IPS-15b (cell line): ENCODE data around the gene ARL14EPL.
"Not testable (repeated sequence)": the region's sequence is repeated elsewhere in the genome, so short reads cannot be mapped to it uniquely, and the experiment has no call there.

ENCODE experiments used
- H3K27me3 ChIP-seq: one replicate; pipeline ENCODE4 v1.6.1; 2013; ENCODE audit warnings: low read length; ENCODE audit not compliant: control insufficient read depth, insufficient read depth
- H3K36me3 ChIP-seq: one replicate; pipeline ENCODE4 v1.6.1; 2013; ENCODE audit warnings: low read length; ENCODE audit not compliant: control insufficient read depth, insufficient read depth
- H3K4me1 ChIP-seq: one replicate; pipeline ENCODE4 v1.6.1; 2013; ENCODE audit warnings: mild to moderate bottlenecking, low read length; ENCODE audit not compliant: control insufficient read depth, insufficient read depth
- H3K4me3 ChIP-seq: one replicate; pipeline ENCODE4 v1.5.1; 2013; ENCODE audit warnings: low read depth, low read length
- H3K9ac ChIP-seq: one replicate; pipeline ENCODE4 v1.6.1; 2013; ENCODE audit warnings: low read depth, mild to moderate bottlenecking, low read length
- H3K9me3 ChIP-seq: one replicate; pipeline ENCODE4 v1.6.1; 2013; ENCODE audit warnings: mild to moderate bottlenecking, low read length; ENCODE audit not compliant: control insufficient read depth, insufficient read depth

Gene ARL14EPL

DNA sequence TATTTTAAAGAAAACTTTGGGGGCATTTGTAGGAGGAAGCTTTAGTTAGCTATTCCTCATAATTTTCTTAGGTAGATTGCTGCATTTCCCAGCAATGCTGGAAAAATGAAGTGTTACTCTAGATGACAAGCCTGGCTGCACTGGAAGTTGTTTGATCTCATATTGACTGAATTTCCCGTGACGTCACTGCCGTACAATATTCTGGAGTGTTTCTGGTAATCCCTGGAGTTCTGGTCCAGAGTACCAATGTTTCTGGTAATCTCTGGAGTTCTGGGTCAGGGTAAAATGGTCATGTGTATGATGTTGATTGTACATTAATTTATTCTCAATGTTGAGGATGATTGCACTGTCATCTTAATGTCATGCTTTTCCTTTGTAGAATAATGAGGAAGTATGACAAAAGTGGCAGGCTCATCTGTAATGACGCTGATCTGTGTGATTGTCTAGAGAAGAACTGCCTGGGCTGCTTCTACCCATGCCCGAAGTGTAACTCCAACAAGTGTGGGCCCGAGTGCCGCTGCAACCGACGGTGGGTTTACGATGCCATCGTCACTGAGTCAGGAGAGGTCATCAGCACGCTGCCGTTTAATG lies 26.2 kb downstream of the ARL14EPL start:
- no peaks in the 10 kb centered on the region for H3K9me3 ChIP-seq
- H3K4me1 ChIP-seq: no peaks in the 10 kb centered on the region
- H3K36me3 ChIP-seq: no peaks in the 10 kb centered on the region
- no peaks in the 10 kb centered on the region for H3K27me3 ChIP-seq
- H3K9ac ChIP-seq: no peak overlapping the region
- no peak overlapping the region for H3K4me3 ChIP-seq

DNA sequence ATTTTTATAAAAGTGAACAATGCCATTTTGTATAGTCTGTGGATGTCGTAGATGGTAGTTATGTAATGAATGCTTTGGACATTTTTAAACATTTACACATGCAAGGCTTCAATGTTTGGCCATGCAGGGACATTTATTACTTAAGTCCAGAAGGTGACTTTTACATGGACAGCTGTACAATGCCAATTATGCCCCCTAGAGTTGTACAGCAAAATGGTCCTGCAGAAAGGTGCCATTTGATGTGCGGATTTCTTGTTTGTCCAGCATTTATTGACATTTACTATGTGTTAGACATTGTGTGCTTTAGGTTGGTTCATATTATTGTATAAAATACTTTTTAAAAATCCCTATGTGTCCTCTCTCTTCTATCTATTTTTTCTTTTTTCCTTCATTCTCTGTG lies 30.1 kb downstream of the ARL14EPL start:
- H3K9ac ChIP-seq: no peak overlapping the region
- no peaks in the 10 kb centered on the region for H3K9me3 ChIP-seq
- no peak overlapping the region for H3K4me3 ChIP-seq

DNA sequence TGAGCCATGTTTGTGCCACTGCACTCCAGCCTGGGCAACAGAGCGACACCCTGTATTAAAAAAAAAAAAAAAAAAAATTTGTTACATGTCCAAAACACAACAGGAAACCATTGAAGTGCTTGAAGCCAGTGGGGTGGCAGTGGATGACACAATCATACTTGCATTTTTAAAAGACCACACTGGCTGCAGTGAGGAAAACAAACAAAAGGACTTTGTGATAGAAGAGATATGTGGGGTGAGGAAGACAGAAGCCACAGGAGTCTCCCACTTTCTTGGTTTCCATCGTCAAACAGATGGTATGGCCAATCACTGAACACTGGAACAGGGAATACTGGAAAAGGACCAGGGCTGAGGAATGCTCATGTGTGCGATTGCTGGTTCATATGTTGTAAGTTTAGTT lies 31.7 kb downstream of the ARL14EPL start:
- Histone ChIP-seq H3K9ac (no peak overlapping the region), H3K4me3 (no peak overlapping the region), H3K9me3 (no peaks in the 10 kb centered on the region), H3K4me1 (no peaks in the 10 kb centered on the region), H3K36me3 (no peaks in the 10 kb centered on the region), H3K27me3 (no peaks in the 10 kb centered on the region)

More for the DNA sequence above, 30.1 kb downstream of the ARL14EPL start:
- H3K27me3 ChIP-seq: no peaks in the 10 kb centered on the region
- H3K36me3 ChIP-seq: no peaks in the 10 kb centered on the region
- H3K4me1 ChIP-seq: no peaks in the 10 kb centered on the region

GRCh38 chr5:116068028-116068632 lies 35.9 kb downstream of the ARL14EPL start:
- no peak overlapping the region for H3K4me3 ChIP-seq
- H3K4me1 ChIP-seq: no peaks in the 10 kb centered on the region
- H3K9ac ChIP-seq: no peak overlapping the region
- H3K27me3 ChIP-seq: no peaks in the 10 kb centered on the region
- H3K36me3 ChIP-seq: no peaks in the 10 kb centered on the region
- H3K9me3 ChIP-seq: no peaks in the 10 kb centered on the region

DNA sequence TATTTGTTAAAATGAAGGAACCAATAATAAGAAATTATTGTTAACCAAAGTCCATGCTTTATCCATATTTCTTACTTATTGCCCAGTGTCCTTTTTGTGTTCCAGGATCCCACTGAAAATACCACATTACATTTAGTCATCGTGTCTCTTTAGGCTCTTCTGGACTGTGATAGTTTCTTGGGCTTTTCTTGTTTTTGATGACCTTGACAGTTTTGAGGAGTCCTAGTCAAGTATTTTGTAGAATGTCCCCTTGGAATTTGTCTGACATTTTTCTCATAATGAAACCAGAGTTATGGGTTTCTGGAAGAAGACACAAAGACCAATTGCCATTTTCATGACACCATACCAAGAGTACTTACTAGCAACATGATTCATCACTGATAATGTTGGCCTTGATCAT lies 38.9 kb downstream of the ARL14EPL start:
- H3K4me1 ChIP-seq: no peaks in the 10 kb centered on the region
- H3K36me3 ChIP-seq: no peaks in the 10 kb centered on the region
- H3K27me3 ChIP-seq: no peaks in the 10 kb centered on the region
- H3K9ac ChIP-seq: no peak overlapping the region
- no peak overlapping the region for H3K4me3 ChIP-seq
- H3K9me3 ChIP-seq: no peaks in the 10 kb centered on the region

DNA sequence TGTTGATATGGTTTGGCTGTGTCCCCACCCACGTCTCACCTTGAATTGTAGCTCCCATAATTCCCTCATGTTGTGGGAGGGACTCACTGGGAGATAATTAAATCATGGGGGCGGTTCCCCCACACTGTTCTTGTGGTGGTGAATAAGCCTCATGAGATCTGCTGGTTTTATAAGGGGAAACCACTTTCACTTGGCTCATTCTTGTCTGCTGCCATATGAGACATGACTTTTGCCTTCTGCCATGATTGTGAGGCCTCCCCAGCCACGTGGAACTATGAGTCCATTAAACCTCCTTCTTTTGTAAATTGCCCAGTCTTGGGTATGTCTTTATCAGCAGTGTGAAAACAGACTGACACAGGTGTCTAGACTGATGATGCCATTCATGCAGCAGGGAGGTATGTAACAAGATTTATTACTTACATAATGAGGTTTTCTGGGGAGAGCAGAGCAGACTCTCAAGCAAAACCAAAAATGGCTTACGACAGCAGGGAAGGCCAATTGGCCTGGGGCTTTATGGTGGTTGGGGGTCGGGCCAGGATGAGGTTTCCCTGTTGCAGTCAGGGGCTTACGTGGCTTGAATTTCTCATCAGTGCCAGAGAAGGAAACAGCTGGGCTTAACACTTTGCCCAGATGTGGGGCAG lies 43.0 kb downstream of the ARL14EPL start:
- H3K4me3 ChIP-seq: no peak overlapping the region
- no peaks in the 10 kb centered on the region for H3K27me3 ChIP-seq
- H3K36me3 ChIP-seq: no peaks in the 10 kb centered on the region
- H3K9me3 ChIP-seq: no peaks in the 10 kb centered on the region
- H3K9ac ChIP-seq: no peak overlapping the region
- H3K4me1 ChIP-seq: no peaks in the 10 kb centered on the region

DNA sequence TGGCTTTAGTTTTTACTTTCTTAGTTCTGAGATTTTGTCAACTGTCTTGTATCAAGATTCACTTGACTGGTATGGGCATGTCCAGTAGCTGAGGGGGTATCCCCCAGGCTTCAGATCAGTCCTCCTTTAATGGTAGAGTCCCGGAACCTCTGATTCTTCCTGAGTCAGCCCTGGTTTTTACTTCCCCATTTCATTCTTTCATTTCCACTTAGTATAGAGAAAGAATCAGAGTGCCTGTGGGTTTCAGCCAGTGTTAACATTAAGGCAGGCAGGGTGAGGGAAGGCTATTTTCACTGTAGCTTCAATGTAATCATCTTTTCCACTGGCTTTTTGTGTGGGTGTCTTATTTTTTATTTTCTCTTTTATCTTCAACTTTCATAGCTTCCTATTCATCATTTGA lies 44.2 kb downstream of the ARL14EPL start:
- Histone ChIP-seq H3K9ac (no peak overlapping the region), H3K4me1 (no peaks in the 10 kb centered on the region), H3K9me3 (no peaks in the 10 kb centered on the region), H3K4me3 (no peak overlapping the region), H3K27me3 (no peaks in the 10 kb centered on the region), H3K36me3 (no peaks in the 10 kb centered on the region)

DNA sequence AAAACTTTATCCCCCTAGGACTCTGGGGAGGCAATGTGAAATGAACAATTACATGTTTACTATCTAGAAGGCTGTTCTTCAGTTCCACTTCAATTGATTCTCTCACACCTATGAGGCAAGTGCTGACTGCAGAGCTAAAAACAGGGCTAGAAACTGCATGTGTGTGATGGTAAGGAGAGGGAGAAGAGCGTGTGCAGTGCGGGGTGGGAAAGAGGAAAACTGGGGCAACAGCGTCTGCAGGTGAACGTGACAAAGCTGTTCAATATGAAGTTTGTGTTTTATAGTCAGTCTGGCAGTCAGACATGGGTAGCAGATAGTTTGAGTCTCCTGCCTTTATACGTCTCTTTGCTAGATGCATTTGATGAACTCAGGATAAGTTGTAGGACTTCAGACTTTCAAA lies 45.9 kb downstream of the ARL14EPL start:
- Histone ChIP-seq H3K27me3 (no peaks in the 10 kb centered on the region), H3K4me1 (no peaks in the 10 kb centered on the region), H3K36me3 (no peaks in the 10 kb centered on the region), H3K9me3 (no peaks in the 10 kb centered on the region), H3K4me3 (no peak overlapping the region), H3K9ac (no peak overlapping the region)

DNA sequence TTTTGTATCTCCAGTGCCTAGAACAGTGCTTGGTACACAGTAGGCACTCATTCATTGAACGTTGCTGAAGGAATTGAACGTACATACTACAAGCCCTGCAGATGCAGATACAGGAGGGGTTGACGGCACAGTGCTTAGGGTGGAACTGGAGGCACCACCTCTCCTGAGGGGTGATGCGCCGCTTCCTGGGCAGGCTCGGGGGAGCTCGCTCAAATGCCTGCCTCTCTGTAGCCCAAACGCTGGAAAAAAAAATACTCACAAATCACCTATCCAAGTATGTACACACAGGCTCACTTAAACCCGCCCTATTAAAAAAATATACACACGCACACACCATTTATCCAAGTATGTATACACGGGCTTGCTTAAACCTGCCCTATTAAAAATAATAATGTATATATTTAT lies 52.0 kb downstream of the ARL14EPL start:
- Histone ChIP-seq H3K9me3 (no peaks in the 10 kb centered on the region), H3K36me3 (peaks cover 2% of the 10 kb centered on the region), H3K27me3 (no peaks in the 10 kb centered on the region), H3K4me1 (peaks cover 2% of the 10 kb centered on the region), H3K9ac (peak overlapping the region; percentile 90), H3K4me3 (peak overlapping the region; percentile 98)

GRCh38 chr5:116084871-116085715 lies 52.8 kb downstream of the ARL14EPL start, which contains the start of gene COMMD10:
TSS of gene COMMD10 (plus strand) at chr5:116085025.
- no peaks in the 10 kb centered on the region for H3K27me3 ChIP-seq
- H3K4me3 ChIP-seq: peak within 1 kb of the TSS; percentile 98
- H3K9ac ChIP-seq: peak within 1 kb of the TSS; percentile 90
- peaks cover 2% of the 10 kb centered on the region for H3K4me1 ChIP-seq
- H3K36me3 ChIP-seq: peaks cover 2% of the 10 kb centered on the region
- H3K9me3 ChIP-seq: no peaks in the 10 kb centered on the region

GRCh38 chr5:116086309-116086708 lies 54.0 kb downstream of the ARL14EPL start:
- not testable (repeated sequence) for H3K36me3 ChIP-seq, H3K4me1 ChIP-seq, H3K9ac ChIP-seq, H3K9me3 ChIP-seq, H3K27me3 ChIP-seq, H3K4me3 ChIP-seq
